CD14-positive monocyte (primary cell): ENCODE results near the gene VSIG10L2. TPM values are rescaled to one million over a fixed set of nuclear protein-coding genes. Genes with fewer than 3 reads are reported as not detected.

ENCODE experiments used
- DNase-seq, 3 donors: peaks; one replicate each; pipeline ENCODE4 v3.0.0-alpha.2; 2011 to 2022
- H2AFZ ChIP-seq: 2 replicates; pipeline ENCODE4 v1.6.0; 2012; ENCODE audit warnings: mild to moderate bottlenecking, low read depth, low read length, inconsistent platforms; ENCODE audit not compliant: insufficient read depth, poor library complexity, severe bottlenecking
- H3K27ac ChIP-seq, 2 donors: 1 replicate in 1 of 2; 2 replicates in 1 of 2; pipeline ENCODE4 v1.5.1; 2012 to 2013; ENCODE audit warnings: low read length in 2 of 2, control low read depth in 1 of 2, inconsistent platforms in 1 of 2, low read depth in 1 of 2, mild to moderate bottlenecking in 1 of 2
- H3K27me3 ChIP-seq, 2 donors: one replicate each; pipeline versions ENCODE4 v1.6.0 to v1.6.1; 2011 to 2013; ENCODE audit warnings: low read length in 2 of 2; ENCODE audit not compliant: control insufficient read depth in 2 of 2, insufficient read depth in 2 of 2
- H3K36me3 ChIP-seq, 2 donors: replicated peaks in 1 of 2; 1 replicate in 1 of 2; 2 replicates in 1 of 2; pipeline versions ENCODE4 v1.5.1 to v1.6.1; 2012 to 2013; ENCODE audit warnings: low read length in 2 of 2, control low read depth in 1 of 2, inconsistent platforms in 1 of 2, mild to moderate bottlenecking in 1 of 2; ENCODE audit not compliant: insufficient read depth in 2 of 2, control insufficient read depth in 1 of 2
- H3K4me1 ChIP-seq, 2 donors: 1 replicate in 1 of 2; 2 replicates in 1 of 2; pipeline versions ENCODE4 v1.5.1 to v1.6.1; 2012 to 2013; ENCODE audit warnings: low read length in 2 of 2, control low read depth in 1 of 2, inconsistent platforms in 1 of 2, mild to moderate bottlenecking in 1 of 2, moderate library complexity in 1 of 2; ENCODE audit not compliant: insufficient read depth in 2 of 2, control insufficient read depth in 1 of 2
- H3K4me2 ChIP-seq: replicated peaks from 2 replicates; pipeline ENCODE3; 2012; ENCODE audit warnings: low read length, moderate library complexity, mild to moderate bottlenecking; ENCODE audit not compliant: poor library complexity, severe bottlenecking; ENCODE audit errors: extremely low read depth
- H3K4me3 ChIP-seq, 3 experiments: fragments of 200-600 bp in 1 of 3; sonication (generic) in 1 of 3; replicated peaks in 1 of 3; 1 replicate in 2 of 3; 2 replicates in 1 of 3; pipeline ENCODE4 v1.5.1; 2011 to 2013; ENCODE audit warnings: low read length in 3 of 3, mild to moderate bottlenecking in 3 of 3, control low read depth in 2 of 3, low read depth in 2 of 3, inconsistent platforms in 1 of 3, moderate library complexity in 1 of 3
- H3K79me2 ChIP-seq: 2 replicates; pipeline ENCODE4 v1.6.0; 2012; ENCODE audit warnings: mild to moderate bottlenecking, control low read depth, inconsistent platforms, low read length, moderate library complexity; ENCODE audit not compliant: insufficient read depth
- H3K9ac ChIP-seq: 2 replicates; pipeline ENCODE4 v1.6.0; 2017; ENCODE audit warnings: low read length, mild to moderate bottlenecking; ENCODE audit not compliant: insufficient read depth, poor library complexity, severe bottlenecking
- H3K9me3 ChIP-seq, 2 donors: replicated peaks in 1 of 2; 1 replicate in 1 of 2; 2 replicates in 1 of 2; pipeline versions ENCODE4 v1.5.1 to v1.6.1; 2012 to 2013; ENCODE audit warnings: low read length in 2 of 2, control low read depth in 1 of 2; ENCODE audit not compliant: control insufficient read depth in 1 of 2, insufficient read depth in 1 of 2
- H4K20me1 ChIP-seq: 2 replicates; pipeline ENCODE4 v1.6.0; 2012; ENCODE audit warnings: mild to moderate bottlenecking, low read length, control low read depth, moderate library complexity; ENCODE audit not compliant: insufficient read depth
- H3K27ac Mint-ChIP-seq, 7 donors: one replicate each; pipeline ENCODE4 v1.8.0; 2020; ENCODE audit warnings: mild to moderate bottlenecking in 7 of 7, mixed read lengths in 7 of 7, moderate library complexity in 6 of 7, inconsistent platforms in 2 of 7
- H3K27me3 Mint-ChIP-seq, 3 donors: one replicate each; pipeline ENCODE4 v1.8.0; 2021 to 2022; ENCODE audit warnings: low read depth in 3 of 3, mild to moderate bottlenecking in 3 of 3, mixed read lengths in 3 of 3, moderate library complexity in 3 of 3, inconsistent platforms in 1 of 3
- H3K36me3 Mint-ChIP-seq, 2 donors: one replicate each; pipeline ENCODE4 v1.8.0; 2020; ENCODE audit warnings: mixed read lengths in 2 of 2, inconsistent platforms in 1 of 2, mild to moderate bottlenecking in 1 of 2
- H3K4me1 Mint-ChIP-seq: one replicate; pipeline ENCODE4 v1.8.0; 2020; ENCODE audit warnings: mild to moderate bottlenecking, mixed read lengths
- H3K4me3 Mint-ChIP-seq, 2 donors: one replicate each; pipeline ENCODE4 v1.8.0; 2020; ENCODE audit warnings: mild to moderate bottlenecking in 2 of 2, mixed read lengths in 2 of 2, moderate library complexity in 1 of 2
- H3K9me3 Mint-ChIP-seq, 7 donors: one replicate each; pipeline ENCODE4 v1.8.0; 2020 to 2022; ENCODE audit warnings: mixed read lengths in 7 of 7, mild to moderate bottlenecking in 6 of 7, moderate library complexity in 6 of 7, inconsistent platforms in 2 of 7
- WGBS: methylation state at CpG from one replicate; pipeline ENCODE4 v1.1.5; 2013; ENCODE audit warnings: missing lambda C conversion rate; ENCODE audit not compliant: insufficient coverage; 5-methylcytosine and 5-hydroxymethylcytosine counted together
- intact Hi-C, 2 donors: fragments of 100-400 bp; cut with micrococcal nuclease; formaldehyde crosslinking; loops; one replicate each; pipeline versions ENCODE4 v1.15.0 to v1.15.1; 2023
- polyA plus RNA-seq, 3 donors: library from polyadenylated mRNA; depleted of rRNA in 1 of 3; unstranded in 2 of 3; stranded (reverse) in 1 of 3; fragments of 300-500 nt in 2 of 3; fragments of >200 nt in 1 of 3; fragmentation: Illumina TruSeq in 2 of 3; gene quantifications; 1 replicate in 2 of 3; 2 replicates in 1 of 3; pipeline ENCODE4 v1.2.3, GENCODE V29; 2012 to 2021
- TF ChIP-seq, protein P1 (sequence below): fragments of 200-600 bp; IDR thresholded peaks from one replicate; pipeline ENCODE4 v1.8.0; 2022; ENCODE audit warnings: antibody characterized with exemption, mild to moderate bottlenecking

The VSIG10L2 gene
- polyA plus RNA-seq, 3 donors: not detected

DNA sequence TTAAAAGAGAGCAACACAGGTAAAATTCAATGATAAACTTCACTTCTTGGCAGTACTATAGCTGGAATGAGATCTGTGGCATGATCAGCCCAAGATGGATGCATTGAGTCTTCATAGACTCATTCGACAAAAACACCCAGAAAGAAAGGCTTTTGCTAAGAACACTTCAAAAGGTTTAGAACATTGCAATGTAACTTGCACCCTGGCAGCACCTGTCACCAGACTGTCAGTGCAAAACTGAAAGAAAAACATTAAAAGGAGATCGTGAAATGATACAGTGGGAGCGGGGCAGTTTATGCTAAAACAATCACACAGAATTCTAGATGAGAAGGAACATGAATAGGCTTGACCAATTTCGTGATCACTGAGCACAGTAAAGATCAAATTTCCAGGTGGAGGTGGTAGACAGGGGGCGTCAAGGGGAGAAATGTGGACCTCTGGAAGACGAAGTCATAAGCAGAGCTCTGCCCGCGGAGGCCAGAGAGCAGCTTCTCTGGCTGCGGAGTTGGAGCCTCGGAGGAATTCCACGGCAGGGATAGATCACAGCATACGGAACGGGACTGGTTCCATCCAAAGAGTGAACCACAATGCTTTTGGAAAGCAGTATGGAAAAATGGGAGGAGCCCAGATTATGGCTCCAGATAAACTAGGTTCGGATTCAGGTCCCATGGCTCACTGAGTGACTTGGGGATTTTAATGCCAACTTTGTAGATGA, 11.9 kb downstream of the VSIG10L2 start:
- DNase-seq: no peak
- Histone ChIP-seq H3K27ac (no peak overlapping the region), H3K9ac (no peak overlapping the region), H3K36me3 (no peaks in the 10 kb centered on the region), H3K27me3 (no peaks in the 10 kb centered on the region), H3K4me3 (no peak overlapping the region), H3K79me2 (no peaks in the 10 kb centered on the region), H3K4me1 (no peaks in the 10 kb centered on the region), H4K20me1 (no peaks in the 10 kb centered on the region), H3K9me3 (no peaks in the 10 kb centered on the region), H2AFZ (no peak overlapping the region), H3K4me2 (no peak overlapping the region)
- intact Hi-C loops: no loop called here
- H3K27me3 Mint-ChIP-seq: peaks cover 0 to 4% (median 1%) of the 10 kb centered on the region in 3 donors
- no peak overlapping the region for H3K27ac Mint-ChIP-seq
- H3K36me3 Mint-ChIP-seq: no peaks in the 10 kb centered on the region
- H3K4me3 Mint-ChIP-seq: no peak overlapping the region
- 94% methylated on average over 11 of the region's 14 CpGs for WGBS
- H3K4me1 Mint-ChIP-seq: no peaks in the 10 kb centered on the region
- TF ChIP-seq, protein P1, sequence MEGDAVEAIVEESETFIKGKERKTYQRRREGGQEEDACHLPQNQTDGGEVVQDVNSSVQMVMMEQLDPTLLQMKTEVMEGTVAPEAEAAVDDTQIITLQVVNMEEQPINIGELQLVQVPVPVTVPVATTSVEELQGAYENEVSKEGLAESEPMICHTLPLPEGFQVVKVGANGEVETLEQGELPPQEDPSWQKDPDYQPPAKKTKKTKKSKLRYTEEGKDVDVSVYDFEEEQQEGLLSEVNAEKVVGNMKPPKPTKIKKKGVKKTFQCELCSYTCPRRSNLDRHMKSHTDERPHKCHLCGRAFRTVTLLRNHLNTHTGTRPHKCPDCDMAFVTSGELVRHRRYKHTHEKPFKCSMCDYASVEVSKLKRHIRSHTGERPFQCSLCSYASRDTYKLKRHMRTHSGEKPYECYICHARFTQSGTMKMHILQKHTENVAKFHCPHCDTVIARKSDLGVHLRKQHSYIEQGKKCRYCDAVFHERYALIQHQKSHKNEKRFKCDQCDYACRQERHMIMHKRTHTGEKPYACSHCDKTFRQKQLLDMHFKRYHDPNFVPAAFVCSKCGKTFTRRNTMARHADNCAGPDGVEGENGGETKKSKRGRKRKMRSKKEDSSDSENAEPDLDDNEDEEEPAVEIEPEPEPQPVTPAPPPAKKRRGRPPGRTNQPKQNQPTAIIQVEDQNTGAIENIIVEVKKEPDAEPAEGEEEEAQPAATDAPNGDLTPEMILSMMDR: no peak
- peaks cover 0 to 4% (median 2%) of the 10 kb centered on the region in 7 donors for H3K9me3 Mint-ChIP-seq

DNA sequence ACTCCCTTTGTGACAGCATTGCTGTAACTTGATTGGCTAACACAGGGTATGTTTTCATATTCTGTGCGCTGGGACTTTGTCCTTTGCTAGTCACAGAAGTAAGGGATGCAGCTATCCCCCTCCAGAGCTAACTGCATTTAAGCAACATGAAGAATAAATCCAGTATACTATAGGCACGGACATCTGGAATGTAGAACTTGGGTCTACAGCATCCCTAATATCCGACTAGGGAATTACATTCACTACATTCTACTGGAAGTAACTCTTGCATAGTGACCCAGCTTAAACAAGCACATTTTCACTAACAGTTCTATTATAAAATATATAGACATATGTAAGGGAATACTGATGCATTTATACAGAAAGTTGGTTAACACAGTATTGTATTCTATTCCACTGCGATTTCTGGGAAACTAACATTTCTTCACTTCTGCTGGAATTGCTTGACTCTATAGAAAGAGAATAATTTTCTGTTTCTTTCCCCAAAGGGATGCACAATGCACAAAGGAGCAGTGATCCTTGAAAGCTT, 13.1 kb downstream of the VSIG10L2 start:
- H3K9me3 ChIP-seq: no peaks in the 10 kb centered on the region
- peaks cover 0 to 4% (median 1%) of the 10 kb centered on the region in 3 donors for H3K27me3 Mint-ChIP-seq

More for the DNA sequence above, 13.1 kb downstream of the VSIG10L2 start:
- H2AFZ ChIP-seq: no peak overlapping the region
- no peak overlapping the region for H3K4me2 ChIP-seq
- no peaks in the 10 kb centered on the region for H3K27me3 ChIP-seq
- H3K36me3 Mint-ChIP-seq: no peaks in the 10 kb centered on the region
- no peak overlapping the region for H3K27ac Mint-ChIP-seq
- WGBS: 100% methylated on average over 1 of the region's 4 CpGs
- H3K9me3 Mint-ChIP-seq: peaks cover 0 to 6% (median 4%) of the 10 kb centered on the region in 7 donors
- no peak for DNase-seq
- no peaks in the 10 kb centered on the region for H3K4me1 ChIP-seq
- H3K36me3 ChIP-seq: no peaks in the 10 kb centered on the region
- H3K9ac ChIP-seq: no peak overlapping the region
- no peak overlapping the region for H3K27ac ChIP-seq
- intact Hi-C loops: no loop called here
- H3K4me1 Mint-ChIP-seq: no peaks in the 10 kb centered on the region
- H3K4me3 Mint-ChIP-seq: no peak overlapping the region
- TF ChIP-seq, protein P1: no peak
- no peaks in the 10 kb centered on the region for H3K79me2 ChIP-seq
- H4K20me1 ChIP-seq: no peaks in the 10 kb centered on the region
- no peak overlapping the region for H3K4me3 ChIP-seq
